ENCODE measurements around the gene PREX1. TPM values are rescaled to one million over a fixed set of nuclear protein-coding genes. Genes with fewer than 3 reads are reported as not detected.

Gene PREX1
- total and polyA plus RNA-seq, 4 donors, result 20.4 to 49.0 (median 42.6) TPM

DNA sequence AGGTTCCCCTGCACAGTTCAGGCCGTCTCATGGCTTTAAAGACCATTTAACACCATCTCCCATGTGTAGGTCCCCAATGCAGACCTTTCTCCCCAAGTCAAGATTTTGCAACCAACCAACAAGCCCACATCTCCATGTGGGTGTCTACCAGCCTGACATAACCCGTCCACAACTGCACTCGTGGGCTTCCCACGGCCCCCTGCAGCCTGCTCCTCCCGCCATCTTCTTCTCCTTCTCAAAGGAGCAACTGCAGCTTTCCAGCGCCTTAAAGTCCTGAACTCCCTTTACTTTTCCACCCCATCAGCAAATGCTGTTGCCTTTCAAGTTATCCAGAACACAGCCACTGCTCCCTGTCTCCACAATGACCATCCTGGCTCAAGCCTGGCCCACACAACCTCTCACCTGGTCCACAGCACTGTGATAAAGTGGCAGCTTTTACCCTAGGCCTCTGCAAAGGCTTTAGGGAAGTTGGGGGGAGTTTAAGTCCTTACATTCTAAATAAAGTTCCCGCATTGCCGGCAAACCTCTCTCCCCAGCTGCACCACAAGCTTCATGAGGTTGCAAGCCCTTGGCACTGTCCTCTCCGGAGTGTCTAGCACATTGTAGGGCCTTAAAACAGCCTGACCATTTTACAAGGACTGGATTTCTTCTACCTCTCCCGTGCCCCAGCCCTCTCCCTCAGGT, 140.5 kb downstream of the PREX1 start:
- no peaks in the 10 kb centered on the region for H3K9me3 ChIP-seq (ENCODE audit: control insufficient read depth, low read length)
- peak overlapping the region in 1 of 2 donors; percentile 49 for H3K27ac ChIP-seq (ENCODE audit: low read depth in 1 of 2, low read length in 2 of 2)
- WGBS, 2 donors, result 93 to 95% methylated on average over 10 of the region's 10 CpGs
- DNase-seq (peak; percentile 35 to 55), ATAC-seq (ENCODE audit: low FRiP score) (no peak)
- H3K4me3 ChIP-seq (ENCODE audit: low read length in 2 of 2), result no peak overlapping the region
- intact Hi-C loops (cut with DNase I), result no loop called here
- peaks cover 0 to 3% of the 10 kb centered on the region in 2 donors for H3K4me1 ChIP-seq (ENCODE audit: control insufficient read depth in 1 of 2, insufficient read depth in 2 of 2, low read length in 2 of 2)
- peaks cover 0 to 1% of the 10 kb centered on the region in 2 donors for H3K36me3 ChIP-seq (ENCODE audit: control insufficient read depth in 1 of 2, insufficient read depth in 2 of 2, low read length in 1 of 2)
- H3K27me3 ChIP-seq (ENCODE audit: control insufficient read depth in 1 of 2, insufficient read depth in 2 of 2, low read length in 1 of 2), result no peaks in the 10 kb centered on the region

GRCh38 chr20:48686238-48687116, 141.3 kb downstream of the PREX1 start:
- no peaks in the 10 kb centered on the region for H3K9me3 ChIP-seq (ENCODE audit: control insufficient read depth, low read length)
- H3K4me3 ChIP-seq (ENCODE audit: low read length in 2 of 2), result no peak overlapping the region
- 36 to 41% methylated on average over 19 of the region's 19 CpGs for WGBS, 2 donors
- no peaks in the 10 kb centered on the region for H3K27me3 ChIP-seq (ENCODE audit: control insufficient read depth in 1 of 2, insufficient read depth in 2 of 2, low read length in 1 of 2)
- DNase-seq (peak; percentile 52 to 73), ATAC-seq (ENCODE audit: low FRiP score) (peak; percentile 58)
- H3K36me3 ChIP-seq (ENCODE audit: control insufficient read depth in 1 of 2, insufficient read depth in 2 of 2, low read length in 1 of 2), result peaks cover 0 to under 1% of the 10 kb centered on the region in 2 donors
- intact Hi-C loops (cut with DNase I), result no loop called here
- peaks cover 0 to 3% of the 10 kb centered on the region in 2 donors for H3K4me1 ChIP-seq (ENCODE audit: control insufficient read depth in 1 of 2, insufficient read depth in 2 of 2, low read length in 2 of 2)
- peak overlapping the region; percentile 15 to 49 for H3K27ac ChIP-seq (ENCODE audit: low read depth in 1 of 2, low read length in 2 of 2)

GRCh38 chr20:48685300-48685699, 142.5 kb downstream of the PREX1 start:
- WGBS, 2 donors, result 78 to 83% methylated on average over 8 of the region's 8 CpGs
- DNase-seq (peak; percentile 6 to 48), ATAC-seq (ENCODE audit: low FRiP score) (no peak)
- H3K27ac ChIP-seq (ENCODE audit: low read depth in 1 of 2, low read length in 2 of 2), result no peak overlapping the region
- no peaks in the 10 kb centered on the region for H3K27me3 ChIP-seq (ENCODE audit: control insufficient read depth in 1 of 2, insufficient read depth in 2 of 2, low read length in 1 of 2)
- H3K4me1 ChIP-seq (ENCODE audit: control insufficient read depth in 1 of 2, insufficient read depth in 2 of 2, low read length in 2 of 2), result peaks cover 0 to 3% of the 10 kb centered on the region in 2 donors
- H3K9me3 ChIP-seq (ENCODE audit: control insufficient read depth, low read length), result no peaks in the 10 kb centered on the region
- intact Hi-C loops (cut with DNase I), result no loop called here
- H3K4me3 ChIP-seq (ENCODE audit: low read length in 2 of 2), result no peak overlapping the region
- H3K36me3 ChIP-seq (ENCODE audit: control insufficient read depth in 1 of 2, insufficient read depth in 2 of 2, low read length in 1 of 2), result no peaks in the 10 kb centered on the region

DNA sequence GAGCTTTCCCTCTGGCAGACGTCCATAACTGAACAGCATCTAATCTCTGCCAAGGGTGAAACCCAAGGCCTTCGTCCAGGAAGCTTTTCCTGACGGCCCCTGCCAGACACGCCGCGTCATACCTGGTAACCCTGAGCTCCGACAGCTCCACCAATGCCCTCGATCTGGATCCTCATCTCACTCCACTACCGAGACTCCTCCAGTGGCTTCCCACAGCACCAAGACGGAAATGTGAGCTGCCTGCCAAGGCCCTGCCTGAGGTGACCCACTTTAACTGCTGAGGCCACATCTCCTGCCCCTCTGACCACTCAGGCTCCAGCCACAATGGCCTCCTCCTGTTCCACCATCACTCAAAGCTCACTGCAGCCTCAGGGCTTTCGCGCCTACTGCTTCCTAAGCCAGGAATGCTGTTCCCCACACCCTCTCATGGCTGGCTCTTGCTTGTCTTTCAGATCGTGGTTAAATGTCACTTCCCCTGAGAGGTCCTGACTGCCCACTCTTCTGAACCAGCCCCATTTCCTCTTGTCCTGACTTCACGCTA, 143.2 kb downstream of the PREX1 start:
- intact Hi-C loops (cut with DNase I), result loop anchor here in 1 of 2 donors (5.0 kb wide), 1 partner anchor 143 kb away; the partner anchor contains the start of gene PREX1
- Histone ChIP-seq H3K27ac (ENCODE audit: low read depth in 1 of 2, low read length in 2 of 2) (peak overlapping the region in 1 of 2 donors; percentile 16), H3K4me3 (ENCODE audit: low read length in 2 of 2) (no peak overlapping the region), H3K27me3 (ENCODE audit: control insufficient read depth in 1 of 2, insufficient read depth in 2 of 2, low read length in 1 of 2) (no peaks in the 10 kb centered on the region), H3K4me1 (ENCODE audit: control insufficient read depth in 1 of 2, insufficient read depth in 2 of 2, low read length in 2 of 2) (peaks cover 0 to 3% of the 10 kb centered on the region in 2 donors), H3K9me3 (ENCODE audit: control insufficient read depth, low read length) (no peaks in the 10 kb centered on the region), H3K36me3 (ENCODE audit: control insufficient read depth in 1 of 2, insufficient read depth in 2 of 2, low read length in 1 of 2) (no peaks in the 10 kb centered on the region)
- 72 to 74% methylated on average over 13 to 14 of the region's 14 CpGs for WGBS, 2 donors
- peak; percentile 44 to 51 for DNase-seq
- no peak for ATAC-seq (ENCODE audit: low FRiP score)

DNA sequence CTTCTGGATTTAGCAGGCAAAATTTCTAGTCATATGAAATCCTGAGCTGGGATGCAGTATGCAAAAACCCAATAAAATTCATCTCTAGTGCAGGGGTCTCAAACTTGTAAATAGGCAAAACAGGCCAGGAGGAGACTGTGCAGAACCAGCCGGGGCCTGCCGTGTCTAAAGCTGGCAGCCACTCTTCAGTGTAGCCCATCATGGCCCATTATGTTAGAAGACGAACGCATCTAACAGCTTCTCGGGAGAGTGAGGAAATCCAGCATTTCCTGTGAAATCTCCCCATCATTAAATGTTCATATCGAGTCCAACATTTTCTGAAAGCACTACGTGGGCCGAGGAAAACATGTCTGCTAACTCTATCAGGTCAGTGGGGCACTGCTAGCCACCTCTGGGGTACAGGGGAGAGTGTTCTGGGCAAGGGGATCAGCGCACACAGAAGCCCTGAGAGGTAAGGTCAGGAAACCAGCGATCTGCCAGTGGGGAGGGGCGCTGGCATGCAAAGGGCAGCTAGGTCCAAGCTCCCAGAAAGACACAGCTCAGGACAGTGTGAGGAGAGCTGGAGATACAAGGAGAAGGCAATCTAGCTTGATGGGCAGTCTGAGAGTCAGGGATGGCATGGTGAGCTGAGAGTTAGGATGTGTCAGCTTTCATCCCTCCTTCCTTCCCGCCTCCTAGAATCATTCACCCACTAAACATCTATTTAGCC, 144.2 kb downstream of the PREX1 start:
- intact Hi-C loops (cut with DNase I), result loop anchor here in 1 of 2 donors (5.0 kb wide), 1 partner anchor 144 kb away; the partner anchor contains the start of gene PREX1
- Histone ChIP-seq H3K27me3 (ENCODE audit: control insufficient read depth in 1 of 2, insufficient read depth in 2 of 2, low read length in 1 of 2) (no peaks in the 10 kb centered on the region), H3K4me1 (ENCODE audit: control insufficient read depth in 1 of 2, insufficient read depth in 2 of 2, low read length in 2 of 2) (peaks cover 0 to 3% of the 10 kb centered on the region in 2 donors), H3K4me3 (ENCODE audit: low read length in 2 of 2) (no peak overlapping the region), H3K27ac (ENCODE audit: low read depth in 1 of 2, low read length in 2 of 2) (peak overlapping the region in 1 of 2 donors; percentile 5), H3K9me3 (ENCODE audit: control insufficient read depth, low read length) (no peaks in the 10 kb centered on the region), H3K36me3 (ENCODE audit: control insufficient read depth in 1 of 2, insufficient read depth in 2 of 2, low read length in 1 of 2) (no peaks in the 10 kb centered on the region)
- peak; percentile 33 to 59 for DNase-seq
- no peak for ATAC-seq (ENCODE audit: low FRiP score)
- WGBS, 2 donors, result 47 to 51% methylated on average over 12 of the region's 12 CpGs

DNA sequence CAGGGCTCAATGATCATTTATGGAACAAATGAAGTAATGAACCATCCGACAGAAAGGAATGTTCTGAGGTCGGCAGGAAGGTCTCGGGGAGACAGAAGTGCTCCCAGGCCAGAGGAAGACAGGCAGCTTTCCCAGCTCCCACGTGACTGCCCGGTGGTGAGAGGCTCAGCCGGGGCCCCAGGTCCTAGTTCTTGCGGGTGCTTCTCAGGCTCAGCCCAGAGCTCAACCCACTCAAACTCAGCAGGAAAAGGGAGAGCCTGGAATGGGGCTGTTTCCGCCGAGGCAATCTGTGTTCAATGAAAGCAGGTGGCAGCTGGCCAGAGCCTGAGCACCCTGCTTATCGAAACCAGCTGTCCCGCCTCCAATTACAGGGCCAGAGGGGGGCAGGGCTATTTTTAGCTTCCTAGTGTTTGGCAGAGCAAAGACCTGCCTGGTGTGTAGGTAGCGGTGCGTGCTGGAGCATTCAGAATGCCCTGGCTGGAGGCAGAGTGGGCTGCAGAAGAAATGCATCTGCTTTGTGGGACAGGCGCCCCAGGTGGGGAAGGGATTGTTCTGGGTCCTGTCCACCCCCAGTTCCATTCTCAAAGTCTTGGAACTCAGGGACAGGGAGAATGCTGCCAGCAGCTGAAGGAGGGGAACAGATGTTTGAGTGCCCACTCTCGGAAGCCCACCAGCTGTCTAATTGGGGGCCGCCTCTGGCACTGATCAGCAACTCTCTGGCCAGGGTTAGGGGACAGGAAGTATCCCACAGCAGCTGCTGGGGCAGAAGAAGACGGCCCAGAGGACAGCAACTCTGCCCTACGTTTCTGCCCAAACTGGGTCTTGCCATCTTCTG, 145.1 kb downstream of the PREX1 start:
- Histone ChIP-seq H3K36me3 (ENCODE audit: control insufficient read depth in 1 of 2, insufficient read depth in 2 of 2, low read length in 1 of 2) (no peaks in the 10 kb centered on the region), H3K4me1 (ENCODE audit: control insufficient read depth in 1 of 2, insufficient read depth in 2 of 2, low read length in 2 of 2) (peaks cover 0 to 3% of the 10 kb centered on the region in 2 donors), H3K9me3 (ENCODE audit: control insufficient read depth, low read length) (no peaks in the 10 kb centered on the region), H3K27me3 (ENCODE audit: control insufficient read depth in 1 of 2, insufficient read depth in 2 of 2, low read length in 1 of 2) (no peaks in the 10 kb centered on the region), H3K27ac (ENCODE audit: low read depth in 1 of 2, low read length in 2 of 2) (peak overlapping the region; percentile 15 to 62), H3K4me3 (ENCODE audit: low read length in 2 of 2) (no peak overlapping the region)
- peak; percentile 88 to 89 for DNase-seq
- intact Hi-C loops (cut with DNase I), result loop anchor here in 1 of 2 donors (5.0 kb wide), 1 partner anchor 145 kb away; the partner anchor contains the start of gene PREX1
- 11 to 14% methylated on average over 18 of the region's 18 CpGs for WGBS, 2 donors
- peak; percentile 47 for ATAC-seq (ENCODE audit: low FRiP score)

DNA sequence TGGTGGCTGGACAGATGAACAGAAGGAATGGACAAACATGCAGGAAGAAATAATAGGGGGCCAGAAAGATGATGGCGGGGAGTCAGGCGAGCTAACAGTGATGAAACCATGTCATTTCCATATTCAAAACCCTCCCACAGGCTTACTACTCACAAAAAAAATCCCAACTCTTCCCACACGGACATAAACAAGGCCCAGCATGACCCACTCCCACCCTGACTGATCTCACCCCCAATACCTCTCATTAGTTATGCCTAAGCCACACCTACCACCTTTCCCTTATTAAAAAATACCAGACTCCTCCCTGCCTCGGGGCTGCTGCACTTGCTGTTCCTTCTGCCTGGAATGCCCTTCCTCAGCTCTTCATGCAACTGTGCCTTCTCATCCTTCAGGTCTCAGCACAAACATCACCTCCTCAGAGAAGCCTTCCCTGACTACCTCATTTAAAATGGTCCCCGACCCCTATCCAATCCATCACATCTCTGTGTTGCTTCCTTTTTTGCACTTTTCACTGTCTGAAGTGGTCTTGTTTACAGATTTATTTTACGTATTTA, 145.8 kb downstream of the PREX1 start:
- Histone ChIP-seq H3K36me3 (ENCODE audit: control insufficient read depth in 1 of 2, insufficient read depth in 2 of 2, low read length in 1 of 2) (no peaks in the 10 kb centered on the region), H3K4me1 (ENCODE audit: control insufficient read depth in 1 of 2, insufficient read depth in 2 of 2, low read length in 2 of 2) (peaks cover 0 to 3% of the 10 kb centered on the region in 2 donors), H3K27me3 (ENCODE audit: control insufficient read depth in 1 of 2, insufficient read depth in 2 of 2, low read length in 1 of 2) (no peaks in the 10 kb centered on the region), H3K9me3 (ENCODE audit: control insufficient read depth, low read length) (no peaks in the 10 kb centered on the region), H3K4me3 (ENCODE audit: low read length in 2 of 2) (no peak overlapping the region), H3K27ac (ENCODE audit: low read depth in 1 of 2, low read length in 2 of 2) (peak overlapping the region; percentile 15 to 25)
- intact Hi-C loops (cut with DNase I), result loop anchor here in 1 of 2 donors (5.0 kb wide), 1 partner anchor 145 kb away; the partner anchor contains the start of gene PREX1
- 69 to 73% methylated on average over 6 of the region's 6 CpGs for WGBS, 2 donors
- ATAC-seq (ENCODE audit: low FRiP score) (no peak), DNase-seq (peak; percentile 7 to 26)
